Endothelial cell of umbilical vein (primary cell): ENCODE results near the gene RFWD3. TPM values are rescaled to one million over a fixed set of nuclear protein-coding genes. Genes with fewer than 3 reads are reported as not detected.

Source experiments
- BruUV-seq: library from RNA; stranded (reverse); fragments of 400-500 nt; replicated peaks from 2 replicates; lab custom pipeline; 2021; lab: Mats Ljungman, UMichigan
- CTCF ChIA-PET: fragments of 300-600, 350-600 bp; sonication (Branson Sonifier 250); formaldehyde crosslinking; loops from one replicate; lab custom pipeline; 2021; ENCODE audit warnings: antibody characterized with exemption, inconsistent platforms; lab: Charles Lee
- POLR2A ChIA-PET: fragments of 300-600, 350-600 bp; sonication (Branson Sonifier 250); formaldehyde crosslinking; loops from one replicate; lab custom pipeline; 2021; ENCODE audit warnings: antibody characterized with exemption, inconsistent platforms; lab: Charles Lee
- DNase-seq: peaks from one replicate; pipeline ENCODE4 v3.0.0-alpha.2; 2011; ENCODE audit warnings: low read depth, low spot score
- FAIRE-seq: peaks from 2 replicates; lab custom pipeline; 2011; peaks lifted over from hg19 to GRCh38; lab: Jason Lieb, UNC
- H2AFZ ChIP-seq: 2 replicates; pipeline ENCODE4 v1.6.0; 2012; ENCODE audit warnings: low read depth, low read length, control low read depth, inconsistent platforms
- H3K27ac ChIP-seq: 2 replicates; pipeline ENCODE4 v1.5.1; 2011; ENCODE audit warnings: low read depth, mild to moderate bottlenecking, control low read depth, low read length, moderate library complexity; ENCODE audit not compliant: insufficient read depth
- H3K27me3 ChIP-seq, 2 experiments: 2 replicates each; pipeline versions ENCODE4 v1.6.0 to v1.6.1; 2011; ENCODE audit warnings: low read length in 2 of 2, mixed read lengths in 1 of 2; ENCODE audit not compliant: control insufficient read depth in 2 of 2, insufficient read depth in 2 of 2
- H3K36me3 ChIP-seq, 2 experiments: 2 replicates in 1 of 2; 3 replicates in 1 of 2; pipeline ENCODE4 v1.5.1; 2011; ENCODE audit warnings: low read length in 2 of 2, mild to moderate bottlenecking in 1 of 2, moderate library complexity in 1 of 2; ENCODE audit not compliant: control insufficient read depth in 2 of 2, insufficient read depth in 2 of 2; ENCODE audit errors: extremely low read depth in 1 of 2
- H3K4me1 ChIP-seq: 3 replicates; pipeline ENCODE4 v1.5.1; 2011; ENCODE audit warnings: mild to moderate bottlenecking, low read length; ENCODE audit not compliant: control insufficient read depth, insufficient read depth; ENCODE audit errors: extremely low read depth
- H3K4me2 ChIP-seq: 2 replicates; pipeline ENCODE4 v1.6.1; 2011; ENCODE audit warnings: low read length, control low read depth, mixed read lengths; ENCODE audit not compliant: insufficient read depth
- H3K4me3 ChIP-seq, 3 experiments: fragments of 200-600 bp in 1 of 3; sonication (generic), shearing (Covaris generic) in 1 of 3; replicated peaks in 1 of 3; 2 replicates each; pipeline ENCODE4 v1.5.1; 2011 to 2016; ENCODE audit warnings: control low read depth in 3 of 3, low read length in 3 of 3, mild to moderate bottlenecking in 2 of 3, inconsistent platforms in 1 of 3, low read depth in 1 of 3, moderate library complexity in 1 of 3; ENCODE audit not compliant: insufficient read depth in 1 of 3
- H3K79me2 ChIP-seq: 2 replicates; pipeline ENCODE4 v1.6.0; 2012; ENCODE audit warnings: low read length, inconsistent platforms; ENCODE audit not compliant: control insufficient read depth, insufficient read depth
- H3K9ac ChIP-seq: replicated peaks from 2 replicates; pipeline ENCODE3; 2011; ENCODE audit warnings: low read length, control low read depth; ENCODE audit not compliant: insufficient read depth; ENCODE audit errors: extremely low read depth
- H3K9me1 ChIP-seq: replicated peaks from 3 replicates; pipeline ENCODE4 v1.6.0; 2011; ENCODE audit warnings: mild to moderate bottlenecking, low read length; ENCODE audit not compliant: control insufficient read depth, insufficient read depth; ENCODE audit errors: extremely low read depth
- H3K9me3 ChIP-seq: replicated peaks from 2 replicates; pipeline ENCODE4 v1.5.1; 2012; ENCODE audit warnings: low read length, inconsistent platforms; ENCODE audit not compliant: control insufficient read depth, insufficient read depth
- H4K20me1 ChIP-seq: replicated peaks from 2 replicates; pipeline ENCODE3; 2011; ENCODE audit warnings: mild to moderate bottlenecking, low read length; ENCODE audit not compliant: control insufficient read depth, insufficient read depth; ENCODE audit errors: extremely low read depth
- CTCF ChIP-seq, 2 donors: IDR thresholded peaks; 1 replicate in 1 of 2; 2 replicates in 1 of 2; pipeline ENCODE4 v1.5.1; 2011; ENCODE audit warnings: low read length in 2 of 2, mild to moderate bottlenecking in 2 of 2, moderate library complexity in 2 of 2, control low read depth in 1 of 2, inconsistent platforms in 1 of 2, low read depth in 1 of 2; ENCODE audit not compliant: insufficient read depth in 1 of 2; ENCODE audit errors: extremely low read depth in 1 of 2
- EZH2 ChIP-seq: IDR thresholded peaks from 2 replicates; pipeline ENCODE4 v1.6.1; 2012; ENCODE audit warnings: borderline replicate concordance, low read depth, mild to moderate bottlenecking, moderate library complexity, low read length, inconsistent platforms; ENCODE audit not compliant: severe bottlenecking
- FOS ChIP-seq: IDR thresholded peaks from 2 replicates; pipeline ENCODE4 v1.6.1; 2011; ENCODE audit warnings: mild to moderate bottlenecking, low read length, moderate library complexity, borderline replicate concordance; ENCODE audit not compliant: insufficient read depth
- GATA2 ChIP-seq: IDR thresholded peaks from 2 replicates; pipeline ENCODE4 v1.7.0; 2011; ENCODE audit warnings: low read depth, mild to moderate bottlenecking, moderate library complexity, mixed read lengths, low read length; ENCODE audit not compliant: insufficient read length, insufficient read depth
- JUN ChIP-seq: IDR thresholded peaks from 2 replicates; pipeline ENCODE4 v1.6.1; 2011; ENCODE audit warnings: borderline replicate concordance, low read depth; ENCODE audit not compliant: insufficient read length, insufficient read depth
- MAX ChIP-seq: IDR thresholded peaks from 2 replicates; pipeline ENCODE4 v1.6.1; 2011; ENCODE audit not compliant: insufficient read depth, insufficient read length
- MYC ChIP-seq: IDR thresholded peaks from one replicate; pipeline ENCODE4 v1.6.1; 2011; ENCODE audit warnings: mild to moderate bottlenecking, low read depth, low read length
- POLR2A ChIP-seq: IDR thresholded peaks from 2 replicates; pipeline ENCODE4 v1.6.1; 2012; ENCODE audit warnings: low read depth, mild to moderate bottlenecking, control low read depth, low read length
- POLR2AphosphoS5 ChIP-seq: IDR thresholded peaks from 2 replicates; pipeline ENCODE4 v1.6.1; 2012; ENCODE audit warnings: low read depth, mild to moderate bottlenecking, control low read depth, low read length, moderate library complexity; ENCODE audit not compliant: insufficient read depth
- dilution Hi-C: fragments of 300-500 bp; cut with MboI; formaldehyde crosslinking; loops from one replicate; pipeline ENCODE4 v1.15.0; 2019; ENCODE audit warnings: low sequenced_read_pairs; ENCODE audit not compliant: extremely low pct_ligation_motif_present
- intact Hi-C: fragments of 100-400 bp; cut with micrococcal nuclease; formaldehyde crosslinking; loops from one replicate; pipeline ENCODE4 v1.10.0; 2022
- polyA plus RNA-seq, 4 experiments: library from polyadenylated mRNA; depleted of rRNA in 3 of 4; stranded (reverse) in 3 of 4; unstranded in 1 of 4; fragments of >200 nt; gene quantifications; 2 replicates each; pipeline versions ENCODE4 v1.2.1 to v1.2.3, GENCODE V29; 2011 to 2012; ENCODE audit warnings: missing spikeins in 1 of 4
- total RNA-seq: library from RNA; stranded (reverse); gene quantifications from 2 replicates; pipeline ENCODE4 v1.2.3, GENCODE V29; 2021

The RFWD3 gene
- total and polyA plus RNA-seq, 2 donors (not counting 3 experiments of a cell fraction or from before 2014, with no cell fraction given) = 27.3 to 51.6 TPM

GRCh38 chr16:74627506-74628220 lies 39.0 kb downstream of the RFWD3 start:
- Histone ChIP-seq H3K36me3 (peaks cover 32 to 42% of the 10 kb centered on the region in 2 experiments), H2AFZ (no peak overlapping the region), H3K79me2 (no peaks in the 10 kb centered on the region), H3K27ac (no peak overlapping the region), H4K20me1 (no peaks in the 10 kb centered on the region), H3K4me2 (no peak overlapping the region), H3K9me1 (no peaks in the 10 kb centered on the region), H3K4me1 (no peaks in the 10 kb centered on the region), H3K27me3 (no peaks in the 10 kb centered on the region), H3K4me3 (no peak overlapping the region), H3K9me3 (no peaks in the 10 kb centered on the region), H3K9ac (no peak overlapping the region)
- BruUV-seq = no TSS peak
- DNase-seq = no peak
- TF ChIP-seq CTCF (IDR thresholded peaks at IDR 0.05; ENCODE audit: extremely low read depth in 1 of 2, insufficient read depth in 1 of 2, low read depth in 1 of 2, low read length in 2 of 2) = no peak
- TF ChIP-seq EZH2 = no peak
- no peak for TF ChIP-seq JUN
- no peak for TF ChIP-seq FOS
- TF ChIP-seq MAX = no peak
- TF ChIP-seq POLR2AphosphoS5 = no peak
- no peak for TF ChIP-seq MYC
- TF ChIP-seq POLR2A = no peak
- no peak for TF ChIP-seq GATA2
- dilution Hi-C loops (no loop called here), intact Hi-C loops (no loop called here)
- ChIA-PET CTCF (no interaction called here), POLR2A (no interaction called here)
- no peak for FAIRE-seq
